Breast epithelium (tissue), 3 donors: ENCODE measurements around the gene GFRA4.

Source experiments
- CTCF ChIP-seq, 3 donors: fragments of 450-650 bp; IDR thresholded peaks; one replicate each; pipeline ENCODE4 v1.5.1; 2016 to 2017; ENCODE audit warnings: antibody characterized with exemption in 3 of 3, mild to moderate bottlenecking in 3 of 3, moderate library complexity in 3 of 3
- POLR2A ChIP-seq: fragments of 450-650 bp; IDR thresholded peaks from one replicate; pipeline ENCODE4 v1.6.1; 2016; ENCODE audit warnings: antibody characterized with exemption, mild to moderate bottlenecking, moderate library complexity

- no peak for TF ChIP-seq CTCF (IDR thresholded peaks at IDR 0.05)
- no peak for TF ChIP-seq POLR2A
Observed at GRCh38 chr20:3658019-3658715, 5.0 kb downstream of the GFRA4 start.
